HUES6 (cell line): ENCODE measurements around the gene IRAK4.

ENCODE experiments used
- H3K27ac ChIP-seq: 2 replicates; pipeline ENCODE4 v1.7.0; 2013; ENCODE audit warnings: low read depth, mild to moderate bottlenecking, low read length, inconsistent platforms
- H3K27me3 ChIP-seq: 2 replicates; pipeline ENCODE4 v1.6.1; 2013; ENCODE audit warnings: low read length; ENCODE audit not compliant: control insufficient read depth, insufficient read depth
- H3K36me3 ChIP-seq: 2 replicates; pipeline ENCODE4 v1.6.1; 2013; ENCODE audit warnings: low read length; ENCODE audit not compliant: control insufficient read depth, insufficient read depth
- H3K4me1 ChIP-seq: 2 replicates; pipeline ENCODE4 v1.6.1; 2013; ENCODE audit warnings: low read length; ENCODE audit not compliant: control insufficient read depth, insufficient read depth
- H3K4me3 ChIP-seq: 2 replicates; pipeline ENCODE4 v1.5.1; 2013; ENCODE audit warnings: low read depth, low read length
- H3K9ac ChIP-seq: one replicate; pipeline ENCODE4 v1.6.1; 2013; ENCODE audit warnings: mild to moderate bottlenecking, low read length
- H3K9me3 ChIP-seq: 2 replicates; pipeline ENCODE4 v1.6.1; 2013; ENCODE audit warnings: low read depth, low read length; ENCODE audit not compliant: control insufficient read depth, insufficient read depth

IRAK4 gene

GRCh38 chr12:43758728-43759563 lies at the start of gene IRAK4, which contains the start of gene PUS7L:
Gene IRAK4, plus strand, starts transcription at chr12:43758951. Its CDS starts 9,161 bp downstream, at chr12:43768112.
Gene PUS7L, minus strand, starts transcription at chr12:43758790. Its CDS starts 3,545 bp downstream, at chr12:43755245.
- Histone ChIP-seq H3K4me1 (peaks cover 32% of the 10 kb centered on the region), H3K36me3 (0 out of 2 replicates have a peak, but pooled peaks cover 9% of the 10 kb centered on the region), H3K9ac (peak within 1 kb of the TSS; percentile 89), H3K4me3 (peak within 1 kb of the TSS; percentile 93), H3K27me3 (no peaks in the 10 kb centered on the region), H3K27ac (peak within 1 kb of the TSS; percentile 32; the same call in 1 of the 2 replicates), H3K9me3 (no peaks in the 10 kb centered on the region)

- Histone ChIP-seq H3K27ac (no peak overlapping the region), H3K9ac (no peak overlapping the region), H3K27me3 (no peaks in the 10 kb centered on the region), H3K9me3 (no peaks in the 10 kb centered on the region), H3K4me3 (no peak overlapping the region), H3K4me1 (no peaks in the 10 kb centered on the region), H3K36me3 (no peaks in the 10 kb centered on the region)
Observed at GRCh38 chr12:43711348-43711747, 47.4 kb upstream of the IRAK4 start.

GRCh38 chr12:43722621-43723020 lies 36.1 kb upstream of the IRAK4 start:
- no peaks in the 10 kb centered on the region for H3K36me3 ChIP-seq

GRCh38 chr12:43723134-43723533 lies 35.6 kb upstream of the IRAK4 start:
- no peaks in the 10 kb centered on the region for H3K27me3 ChIP-seq
- no peaks in the 10 kb centered on the region for H3K36me3 ChIP-seq
- H3K27ac ChIP-seq, result no peak overlapping the region

More at GRCh38 chr12:43722621-43723020, 36.1 kb upstream of the IRAK4 start:
- Histone ChIP-seq H3K4me1 (peaks cover 7% of the 10 kb centered on the region), H3K9me3 (no peaks in the 10 kb centered on the region), H3K4me3 (no peak overlapping the region), H3K27ac (no peak overlapping the region), H3K27me3 (no peaks in the 10 kb centered on the region), H3K9ac (no peak overlapping the region)

GRCh38 chr12:43728117-43728516 lies 30.6 kb upstream of the IRAK4 start:
- Histone ChIP-seq H3K4me1 (peaks cover 7% of the 10 kb centered on the region), H3K4me3 (no peak overlapping the region), H3K27me3 (no peaks in the 10 kb centered on the region), H3K9me3 (no peaks in the 10 kb centered on the region), H3K36me3 (peaks cover 24% of the 10 kb centered on the region), H3K9ac (no peak overlapping the region), H3K27ac (no peak overlapping the region)

More at GRCh38 chr12:43723134-43723533, 35.6 kb upstream of the IRAK4 start:
- Histone ChIP-seq H3K4me1 (peaks cover 7% of the 10 kb centered on the region), H3K9ac (no peak overlapping the region), H3K4me3 (no peak overlapping the region), H3K9me3 (no peaks in the 10 kb centered on the region)

- Histone ChIP-seq H3K27ac (no peak overlapping the region), H3K9me3 (no peaks in the 10 kb centered on the region), H3K36me3 (peaks cover 25% of the 10 kb centered on the region), H3K4me1 (peaks cover 1% of the 10 kb centered on the region; the same call in 1 of the 2 replicates), H3K27me3 (no peaks in the 10 kb centered on the region), H3K9ac (no peak overlapping the region), H3K4me3 (no peak overlapping the region)
Observed at GRCh38 chr12:43728698-43729097, 30.1 kb upstream of the IRAK4 start.

GRCh38 chr12:43730283-43730682 lies 28.5 kb upstream of the IRAK4 start:
- Histone ChIP-seq H3K27ac (no peak overlapping the region), H3K9ac (no peak overlapping the region), H3K9me3 (no peaks in the 10 kb centered on the region), H3K4me1 (no peaks in the 10 kb centered on the region), H3K4me3 (no peak overlapping the region), H3K36me3 (peaks cover 29% of the 10 kb centered on the region), H3K27me3 (no peaks in the 10 kb centered on the region)

GRCh38 chr12:43733687-43734086 lies 25.1 kb upstream of the IRAK4 start:
- Histone ChIP-seq H3K4me1 (no peaks in the 10 kb centered on the region), H3K9ac (no peak overlapping the region), H3K27me3 (no peaks in the 10 kb centered on the region), H3K4me3 (no peak overlapping the region), H3K9me3 (no peaks in the 10 kb centered on the region), H3K27ac (no peak overlapping the region), H3K36me3 (peaks cover 43% of the 10 kb centered on the region)

- peaks cover 35% of the 10 kb centered on the region for H3K36me3 ChIP-seq
- no peak overlapping the region for H3K9ac ChIP-seq
- no peaks in the 10 kb centered on the region for H3K27me3 ChIP-seq
- H3K4me1 ChIP-seq, result no peaks in the 10 kb centered on the region
- H3K9me3 ChIP-seq, result no peaks in the 10 kb centered on the region
- H3K4me3 ChIP-seq, result no peak overlapping the region
- H3K27ac ChIP-seq, result no peak overlapping the region
Observed at GRCh38 chr12:43736927-43737440, 21.8 kb upstream of the IRAK4 start.

GRCh38 chr12:43737646-43738045 lies 21.1 kb upstream of the IRAK4 start:
- Histone ChIP-seq H3K4me1 (no peaks in the 10 kb centered on the region), H3K36me3 (peaks cover 36% of the 10 kb centered on the region), H3K4me3 (no peak overlapping the region), H3K9me3 (no peaks in the 10 kb centered on the region), H3K9ac (no peak overlapping the region), H3K27me3 (no peaks in the 10 kb centered on the region), H3K27ac (no peak overlapping the region)

GRCh38 chr12:43740511-43741100 lies 18.1 kb upstream of the IRAK4 start:
- peaks cover 49% of the 10 kb centered on the region for H3K36me3 ChIP-seq
- H3K9me3 ChIP-seq, result no peaks in the 10 kb centered on the region
- H3K27ac ChIP-seq, result no peak overlapping the region
- H3K9ac ChIP-seq, result no peak overlapping the region
- no peaks in the 10 kb centered on the region for H3K4me1 ChIP-seq
- H3K4me3 ChIP-seq, result no peak overlapping the region
- H3K27me3 ChIP-seq, result no peaks in the 10 kb centered on the region
